ENCODE results near the gene UBXN7.
"Not testable (repeated sequence)": the region's sequence is repeated elsewhere in the genome, so short reads cannot be mapped to it uniquely, and the experiment has no call there.

UBXN7 gene

GRCh38 chr3:196314597-196314996 is 117.6 kb downstream of the UBXN7 start:
- no peak for DNase-seq

GRCh38 chr3:196314086-196314485 is 118.1 kb downstream of the UBXN7 start:
- DNase-seq, result not testable (repeated sequence)

GRCh38 chr3:196302960-196303359 is 129.3 kb downstream of the UBXN7 start:
- DNase-seq, result not testable (repeated sequence)

- not testable (repeated sequence) for DNase-seq
Measured at GRCh38 chr3:196302551-196302950, 129.7 kb downstream of the UBXN7 start.

GRCh38 chr3:196298521-196298920 is 133.7 kb downstream of the UBXN7 start:
- no peak for DNase-seq

Data from CD4-positive, alpha-beta T cell treated with Interleukin-15 for 1 hour (primary cell).